Activated naive CD8-positive, alpha-beta T cell treated with anti-CD3 and anti-CD28 coated beads, Interleukin-2, amount 10 ng/mL, durations not matched to agents 7 days and 5 days (primary cell): Measurements from ENCODE around the gene EPOP. TPM values are rescaled to one million over a fixed set of nuclear protein-coding genes. Genes with fewer than 3 reads are reported as not detected.
"Not testable (repeated sequence)": the region's sequence is repeated elsewhere in the genome, so short reads cannot be mapped to it uniquely, and the experiment has no call there.

Experiments used
- ATAC-seq: fragments of 150-1000 bp; cut with Tn5 transposase; one replicate; pipeline ENCODE4 v1.10.0; 2021; ENCODE audit warnings: low read depth, moderate library complexity
- POLR2A ChIA-PET: fragments of 350-600 bp; sonication (Branson Sonifier 250); formaldehyde crosslinking; loops from one replicate; lab custom pipeline; 2021; ENCODE audit warnings: antibody characterized with exemption; lab: Charles Lee
- DNase-seq: peaks from one replicate; pipeline ENCODE4 v3.0.0; 2021
- H3K27ac Mint-ChIP-seq: one replicate; pipeline ENCODE4 v1.8.0; 2022; ENCODE audit warnings: mild to moderate bottlenecking, mixed read lengths
- H3K27me3 Mint-ChIP-seq: one replicate; pipeline ENCODE4 v1.8.0; 2022; ENCODE audit warnings: mild to moderate bottlenecking, moderate library complexity, mixed read lengths
- H3K36me3 Mint-ChIP-seq: one replicate; pipeline ENCODE4 v1.8.0; 2021; ENCODE audit warnings: mild to moderate bottlenecking, mixed read lengths
- H3K4me1 Mint-ChIP-seq: one replicate; pipeline ENCODE4 v1.8.0; 2021; ENCODE audit warnings: mixed read lengths
- H3K4me3 Mint-ChIP-seq: one replicate; pipeline ENCODE4 v1.8.0; 2022; ENCODE audit warnings: mild to moderate bottlenecking, moderate library complexity, mixed read lengths
- H3K9me3 Mint-ChIP-seq: one replicate; pipeline ENCODE4 v1.8.0; 2021; ENCODE audit warnings: mixed read lengths
- microRNA-seq: library from miRNA; unstranded; fragments of <30 nt; microRNA quantifications from one replicate; pipeline ENCODE4 v1.2.0, GENCODE V29; 2022
- total RNA-seq, 2 experiments: library from RNA; stranded (reverse); gene quantifications; one replicate each; pipeline ENCODE4 v1.2.3, GENCODE V29; 2021

Gene EPOP
- total RNA-seq, 2 experiments from 2014 or later = 7.2 TPM

DNA sequence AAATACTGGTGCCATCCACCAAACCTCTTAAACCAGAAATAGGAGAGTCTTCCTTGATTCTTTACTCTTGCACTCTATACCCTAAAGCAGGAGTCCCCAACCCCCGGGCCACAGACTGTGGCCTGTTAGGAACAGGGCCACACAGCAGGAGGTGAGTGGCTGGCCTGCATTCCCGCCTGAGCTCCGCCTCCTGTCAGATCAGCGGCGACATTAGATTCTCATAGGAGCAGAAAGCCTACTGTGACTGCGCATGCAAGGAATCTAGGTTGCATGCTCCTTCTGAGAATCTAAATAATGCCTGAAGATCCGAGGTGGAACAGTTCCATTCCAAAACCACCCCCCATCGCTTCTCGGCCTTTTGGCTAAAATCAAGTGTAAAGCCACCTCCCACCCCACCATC lies 38.7 kb downstream of the EPOP start:
- peaks cover 25% of the 10 kb centered on the region for H3K27me3 Mint-ChIP-seq
- DNase-seq (no peak), ATAC-seq (no peak)
- H3K27ac Mint-ChIP-seq = no peak overlapping the region
- POLR2A ChIA-PET = no interaction called here
- H3K4me3 Mint-ChIP-seq = no peak overlapping the region
- H3K4me1 Mint-ChIP-seq = no peaks in the 10 kb centered on the region
- H3K36me3 Mint-ChIP-seq = no peaks in the 10 kb centered on the region
- no peaks in the 10 kb centered on the region for H3K9me3 Mint-ChIP-seq

DNA sequence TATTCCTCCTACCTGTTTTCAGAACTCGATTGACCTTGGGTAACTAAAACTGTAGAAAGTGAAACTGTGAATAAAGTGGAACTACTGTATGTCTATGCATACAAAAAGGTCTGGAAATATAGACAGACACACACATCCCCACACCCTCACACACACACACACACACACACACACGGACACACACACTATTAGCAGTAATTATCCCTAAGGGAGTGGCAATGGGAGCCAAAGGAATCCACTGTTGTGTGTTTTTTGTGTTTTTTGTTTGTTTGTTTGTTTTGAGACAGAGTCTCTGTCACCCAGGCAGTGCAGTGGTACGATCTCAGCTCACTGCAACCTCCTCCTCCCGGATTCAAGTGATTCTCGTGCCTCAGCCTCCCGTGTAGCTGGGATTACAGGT lies 42.4 kb downstream of the EPOP start:
- no peak for ATAC-seq
- POLR2A ChIA-PET = no interaction called here
- H3K36me3 Mint-ChIP-seq = no peaks in the 10 kb centered on the region
- DNase-seq = no peak
- peaks cover 13% of the 10 kb centered on the region for H3K27me3 Mint-ChIP-seq
- no peaks in the 10 kb centered on the region for H3K9me3 Mint-ChIP-seq
- peaks cover 1% of the 10 kb centered on the region for H3K4me1 Mint-ChIP-seq
- H3K4me3 Mint-ChIP-seq = no peak overlapping the region
- no peak overlapping the region for H3K27ac Mint-ChIP-seq

DNA sequence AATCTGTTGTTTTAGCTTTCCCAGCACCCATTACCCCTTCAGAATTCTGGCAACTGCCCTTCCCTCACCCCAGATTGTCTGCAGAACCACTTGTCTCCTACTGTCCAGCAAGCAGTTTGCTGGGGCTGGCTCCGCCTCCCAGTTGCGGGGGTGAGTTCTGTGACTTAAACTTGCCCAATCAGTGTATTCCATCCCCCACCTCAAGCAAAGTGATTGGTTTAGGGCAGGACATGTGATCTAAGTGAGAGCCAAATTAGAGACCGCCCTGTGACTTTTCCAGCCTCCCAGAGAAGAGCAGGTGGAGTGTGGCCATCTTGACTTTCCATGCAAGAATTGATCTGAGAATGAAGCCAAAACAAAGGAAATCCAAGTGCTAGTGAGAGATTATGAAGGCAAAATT lies 46.3 kb downstream of the EPOP start:
- peaks cover 2% of the 10 kb centered on the region for H3K9me3 Mint-ChIP-seq
- POLR2A ChIA-PET = no interaction called here
- no peaks in the 10 kb centered on the region for H3K36me3 Mint-ChIP-seq
- no peak overlapping the region for H3K4me3 Mint-ChIP-seq
- H3K27ac Mint-ChIP-seq = no peak overlapping the region
- H3K27me3 Mint-ChIP-seq = peaks cover 18% of the 10 kb centered on the region
- ATAC-seq (no peak), DNase-seq (no peak)
- peaks cover 4% of the 10 kb centered on the region for H3K4me1 Mint-ChIP-seq

DNA sequence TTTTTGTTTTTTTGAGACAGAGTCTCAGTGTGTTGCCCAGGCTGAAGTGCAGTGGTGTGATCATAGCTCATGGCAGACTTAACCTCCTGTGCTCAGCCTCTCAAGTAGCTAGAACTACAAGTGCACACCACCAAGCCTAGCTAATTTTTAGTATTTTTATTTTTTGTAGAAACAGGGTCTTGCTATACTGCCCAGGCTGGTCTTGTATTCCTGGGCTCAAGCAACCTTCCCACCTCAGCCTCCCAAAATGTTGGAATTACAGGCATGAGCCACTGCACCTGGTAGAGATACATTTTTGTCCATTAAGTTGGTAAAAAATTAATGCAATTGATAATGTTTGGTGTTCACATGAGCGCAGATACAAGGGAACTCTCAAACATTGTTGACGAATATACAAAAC lies 46.8 kb downstream of the EPOP start:
- no peak overlapping the region for H3K27ac Mint-ChIP-seq
- DNase-seq (no peak), ATAC-seq (no peak)
- H3K36me3 Mint-ChIP-seq = no peaks in the 10 kb centered on the region
- H3K4me3 Mint-ChIP-seq = no peak overlapping the region
- H3K4me1 Mint-ChIP-seq = peaks cover 4% of the 10 kb centered on the region
- peaks cover 21% of the 10 kb centered on the region for H3K27me3 Mint-ChIP-seq
- H3K9me3 Mint-ChIP-seq = peaks cover 2% of the 10 kb centered on the region
- POLR2A ChIA-PET = no interaction called here

DNA sequence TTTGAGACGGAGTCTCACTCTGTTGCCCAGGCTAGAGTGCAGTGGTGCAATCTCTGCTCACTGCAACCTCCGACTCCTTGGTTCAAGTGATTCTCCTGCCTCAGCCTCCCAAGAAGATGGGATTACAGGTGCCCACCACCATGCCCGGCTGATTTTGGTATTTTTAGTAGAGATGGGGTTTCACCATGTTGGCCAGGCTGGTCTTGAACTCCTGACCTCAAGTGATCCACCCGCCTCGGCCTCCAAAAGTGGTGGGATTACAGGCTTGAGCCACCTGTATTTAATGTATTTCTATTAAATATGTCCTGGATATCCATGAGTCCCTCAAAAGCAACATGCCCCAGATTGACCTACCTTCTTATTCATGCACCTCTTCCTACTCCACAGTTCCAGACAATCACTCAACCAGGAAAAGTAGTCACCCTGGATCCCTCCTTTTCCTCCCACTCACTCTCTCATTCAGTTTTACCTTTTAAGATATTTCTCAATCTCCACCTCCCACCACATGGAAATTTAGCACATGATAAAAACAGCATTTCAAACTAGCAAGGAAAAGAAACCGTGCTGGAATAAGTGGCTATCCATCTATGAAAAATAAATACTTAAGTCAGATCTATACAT lies 48.0 kb downstream of the EPOP start:
- H3K4me3 Mint-ChIP-seq, H3K36me3 Mint-ChIP-seq, H3K4me1 Mint-ChIP-seq, ATAC-seq, H3K9me3 Mint-ChIP-seq, DNase-seq, H3K27ac Mint-ChIP-seq, POLR2A ChIA-PET: not testable (repeated sequence)
- H3K27me3 Mint-ChIP-seq = peaks cover 26% of the 10 kb centered on the region

DNA sequence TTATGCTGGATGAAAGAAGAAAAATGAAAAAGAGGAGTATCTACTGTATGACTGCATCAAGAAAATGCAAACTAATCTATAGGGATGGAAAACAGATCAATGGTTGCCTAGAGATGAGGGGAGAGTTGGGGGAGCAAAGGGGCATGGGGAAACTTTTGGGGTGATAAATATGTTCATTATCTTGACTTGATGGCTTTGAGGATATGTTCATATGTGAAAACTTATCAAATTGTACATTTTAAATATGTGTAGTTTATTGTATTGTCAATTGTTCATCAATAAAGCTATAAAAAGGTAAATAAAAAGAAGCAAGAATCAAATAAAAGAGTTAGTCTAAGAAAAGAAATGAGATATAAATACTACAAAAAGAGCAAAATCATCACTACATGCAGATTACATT lies 49.3 kb downstream of the EPOP start:
- no peak overlapping the region for H3K27ac Mint-ChIP-seq
- POLR2A ChIA-PET = no interaction called here
- H3K9me3 Mint-ChIP-seq = peaks cover 2% of the 10 kb centered on the region
- H3K4me1 Mint-ChIP-seq = peaks cover 4% of the 10 kb centered on the region
- H3K36me3 Mint-ChIP-seq = no peaks in the 10 kb centered on the region
- peaks cover 31% of the 10 kb centered on the region for H3K27me3 Mint-ChIP-seq
- DNase-seq (no peak), ATAC-seq (no peak)
- H3K4me3 Mint-ChIP-seq = no peak overlapping the region

DNA sequence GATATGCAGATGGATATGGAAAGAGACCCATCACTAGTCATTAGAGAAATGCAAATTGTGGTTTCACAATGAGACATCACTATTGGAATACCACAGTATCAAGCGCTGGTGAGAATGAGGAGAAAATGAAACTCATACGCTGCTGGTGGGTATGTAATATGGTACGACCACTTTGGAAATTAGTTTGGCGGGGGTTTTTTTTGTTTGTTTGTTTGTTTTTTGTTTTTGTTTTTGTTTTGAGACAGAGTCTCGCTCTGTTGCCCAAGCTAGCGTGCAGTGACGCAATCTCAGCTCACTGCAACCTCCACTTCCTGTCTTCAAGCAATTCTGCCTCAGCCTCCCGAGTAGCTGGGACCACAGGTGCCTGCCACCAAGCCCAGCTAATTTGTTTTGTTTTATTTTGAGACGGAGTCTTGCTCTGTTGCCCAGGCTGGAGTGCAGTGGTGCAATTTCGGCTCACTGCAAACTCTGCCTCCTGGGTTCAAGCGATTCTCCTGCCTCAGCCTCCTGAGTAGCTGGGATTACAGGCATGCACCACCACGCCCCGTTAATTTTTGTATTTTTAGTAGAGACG lies 49.9 kb downstream of the EPOP start:
- DNase-seq, H3K9me3 Mint-ChIP-seq, H3K36me3 Mint-ChIP-seq, POLR2A ChIA-PET, H3K27ac Mint-ChIP-seq, H3K4me1 Mint-ChIP-seq, H3K4me3 Mint-ChIP-seq, ATAC-seq: not testable (repeated sequence)
- H3K27me3 Mint-ChIP-seq = peaks cover 31% of the 10 kb centered on the region

Small RNA genes within 50 kb of the gene (microRNA-seq; reads per million reads assigned to microRNA genes)
- gene MIR4726 (2.1 reads per million), gene MIR4734 (not detected)

Other genes with a start within 250 kb of the EPOP start
- gene ARHGAP23, start 246.5 kb downstream of the EPOP start, total RNA-seq = under 1 TPM; 0.11 to 0.25 TPM
- under 1 TPM in 1 of 2 experiments, not detected in 1; 0.11 TPM for gene SRCIN1, start 69.0 kb downstream of the EPOP start, total RNA-seq
- gene MLLT6, start 30.3 kb upstream of the EPOP start, total RNA-seq = 100 to 1,000 TPM; 333 to 343 TPM
- 10 to 100 TPM; 30.4 to 37.3 TPM for gene CISD3, start 55.4 kb upstream of the EPOP start, total RNA-seq
- gene PCGF2, start 73.4 kb upstream of the EPOP start, total RNA-seq = 1 to 10 TPM; 1.8 to 2.0 TPM
- gene PSMB3, start 77.8 kb upstream of the EPOP start, total RNA-seq = 100 to 1,000 TPM; 182 to 189 TPM
- 10 to 100 TPM; 55.1 to 58.0 TPM for gene PIP4K2B, start 124.6 kb upstream of the EPOP start, total RNA-seq
- gene CWC25, start 150.4 kb upstream of the EPOP start, total RNA-seq = 10 to 100 TPM; 35.2 to 37.5 TPM
- gene RPL23, start 178.8 kb upstream of the EPOP start, total RNA-seq = 1,000 to 10,000 TPM; 1,166 to 1,188 TPM
- gene LASP1, start 195.1 kb upstream of the EPOP start, total RNA-seq = 100 to 1,000 TPM; 227 to 236 TPM